Osteocyte (in vitro differentiated cells): ENCODE results near the gene TMEM109. TPM values are rescaled to one million over a fixed set of nuclear protein-coding genes. Genes with fewer than 3 reads are reported as not detected.

Experiments used
- DNase-seq: peaks from one replicate; pipeline ENCODE4 v3.0.0; 2021; ENCODE audit warnings: mixed read lengths; ENCODE audit not compliant: unreplicated experiment; ENCODE audit errors: extremely low spot score
- H3K27ac Mint-ChIP-seq: one replicate; pipeline ENCODE4 v1.8.0; 2021; ENCODE audit warnings: mild to moderate bottlenecking, mixed read lengths; ENCODE audit not compliant: unreplicated experiment
- H3K27me3 Mint-ChIP-seq: one replicate; pipeline ENCODE4 v1.8.0; 2021; ENCODE audit warnings: mixed read lengths; ENCODE audit not compliant: unreplicated experiment
- H3K36me3 Mint-ChIP-seq: one replicate; pipeline ENCODE4 v1.8.0; 2021; ENCODE audit warnings: mixed read lengths; ENCODE audit not compliant: unreplicated experiment
- H3K4me1 Mint-ChIP-seq: one replicate; pipeline ENCODE4 v1.8.0; 2021; ENCODE audit warnings: mixed read lengths; ENCODE audit not compliant: unreplicated experiment
- H3K4me3 Mint-ChIP-seq: one replicate; pipeline ENCODE4 v1.8.0; 2021; ENCODE audit warnings: mild to moderate bottlenecking, moderate library complexity, mixed read lengths; ENCODE audit not compliant: unreplicated experiment
- H3K9me3 Mint-ChIP-seq: one replicate; pipeline ENCODE4 v1.8.0; 2021; ENCODE audit warnings: mixed read lengths; ENCODE audit not compliant: unreplicated experiment
- CTCF ChIP-seq: fragments of 200-600 bp; sonication (generic); IDR thresholded peaks from 2 replicates; pipeline ENCODE4 v1.5.0; 2021; ENCODE audit warnings: antibody characterized with exemption, mild to moderate bottlenecking, moderate library complexity
- total RNA-seq: library from RNA; stranded (reverse); gene quantifications from 2 replicates; pipeline ENCODE4 v1.2.1, GENCODE V29; 2021

TMEM109 gene
- total RNA-seq, 1 donor from 2014 or later = 152 TPM

DNA sequence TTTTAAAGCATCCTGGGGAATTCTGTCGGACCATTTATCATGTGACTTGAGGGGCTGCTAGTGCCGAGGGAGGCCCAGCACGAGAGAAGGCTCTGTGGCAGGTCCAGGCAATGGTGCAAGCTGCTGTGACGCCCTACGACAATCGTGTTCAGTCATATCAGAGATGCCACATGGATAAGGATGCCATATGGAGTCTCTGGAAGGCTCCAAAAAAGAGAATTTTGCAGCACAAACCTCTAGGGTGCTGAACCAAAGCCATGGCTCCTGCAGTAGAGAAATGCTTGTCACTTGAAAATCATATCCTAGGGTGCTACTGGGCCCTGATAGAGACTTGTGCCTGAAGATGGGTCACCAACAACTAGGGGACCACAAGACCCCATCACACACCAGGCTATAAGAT lies 50.8 kb downstream of the TMEM109 start:
- Mint-ChIP-seq H3K27ac (no peak overlapping the region), H3K4me3 (no peak overlapping the region), H3K36me3 (peaks cover 2% of the 10 kb centered on the region), H3K4me1 (no peaks in the 10 kb centered on the region), H3K9me3 (peaks cover 6% of the 10 kb centered on the region), H3K27me3 (peaks cover 21% of the 10 kb centered on the region)
- no peak for TF ChIP-seq CTCF
- DNase-seq = no peak

DNA sequence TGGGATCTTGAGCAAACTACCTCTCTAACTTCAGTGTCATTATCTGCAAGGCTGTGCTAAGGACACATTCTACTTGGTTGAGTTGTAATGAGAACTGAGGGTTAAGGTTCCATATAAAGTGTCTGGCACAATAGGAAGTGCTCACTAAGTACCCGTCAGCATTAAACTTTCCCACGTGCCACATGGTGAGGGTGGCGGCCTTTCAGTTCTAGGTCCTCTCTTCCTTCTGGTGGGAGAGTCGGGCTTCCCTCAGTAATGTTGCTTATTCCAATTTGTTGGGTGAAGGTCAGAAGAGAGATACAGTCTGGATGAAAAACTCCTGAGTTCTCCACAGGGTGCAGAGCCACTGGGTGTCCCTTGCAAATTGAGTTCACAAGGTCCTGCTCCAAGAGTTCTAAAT lies 52.9 kb downstream of the TMEM109 start:
- no peaks in the 10 kb centered on the region for H3K4me1 Mint-ChIP-seq
- H3K4me3 Mint-ChIP-seq = no peak overlapping the region
- H3K27me3 Mint-ChIP-seq = peaks cover 26% of the 10 kb centered on the region
- H3K27ac Mint-ChIP-seq = no peak overlapping the region
- H3K36me3 Mint-ChIP-seq = peaks cover 2% of the 10 kb centered on the region
- TF ChIP-seq CTCF = no peak
- DNase-seq = no peak
- H3K9me3 Mint-ChIP-seq = peaks cover 6% of the 10 kb centered on the region

DNA sequence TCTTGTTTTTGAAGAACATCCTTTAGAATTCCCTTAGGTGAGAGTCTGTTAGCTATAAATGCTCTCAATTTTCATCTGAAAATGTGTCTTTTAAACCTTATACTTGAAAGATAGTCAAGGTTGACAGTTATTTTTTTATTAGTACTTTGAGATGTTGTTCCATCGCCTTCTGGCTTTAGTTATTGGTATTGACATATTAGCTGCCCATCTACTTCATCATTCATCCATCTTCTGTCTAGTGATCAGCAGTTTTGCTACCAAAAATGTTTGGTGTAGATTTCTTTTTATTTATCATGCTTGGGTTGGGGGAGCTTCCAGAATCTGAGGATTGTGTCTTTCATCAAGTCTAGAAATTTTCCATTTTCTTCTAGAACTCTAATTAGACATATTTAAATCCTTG lies 54.3 kb downstream of the TMEM109 start:
- DNase-seq = no peak
- Mint-ChIP-seq H3K4me1 (no peaks in the 10 kb centered on the region), H3K27me3 (peaks cover 25% of the 10 kb centered on the region), H3K4me3 (no peak overlapping the region), H3K36me3 (peaks cover 2% of the 10 kb centered on the region), H3K9me3 (peaks cover 6% of the 10 kb centered on the region), H3K27ac (no peak overlapping the region)
- no peak for TF ChIP-seq CTCF

DNA sequence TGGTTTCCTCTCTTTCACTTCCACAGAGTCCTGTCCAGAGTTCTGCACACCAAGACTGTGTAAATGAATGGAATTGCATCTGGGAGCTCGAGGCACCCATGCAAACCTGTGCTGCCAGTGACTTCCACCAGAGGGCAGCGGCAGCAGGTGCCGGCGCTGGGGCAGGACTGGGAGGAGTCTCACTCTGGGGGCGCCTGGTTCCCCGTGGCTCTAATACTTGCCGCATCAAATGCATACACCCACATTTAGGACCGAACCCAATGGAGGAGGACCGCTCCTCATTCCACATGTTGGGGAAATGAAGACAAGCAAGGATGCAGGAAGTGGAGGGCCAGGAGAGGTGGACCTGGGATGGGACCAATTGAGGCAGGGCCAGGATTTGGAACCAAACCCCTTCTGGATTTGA lies 56.4 kb downstream of the TMEM109 start:
- Mint-ChIP-seq H3K4me3 (no peak overlapping the region), H3K4me1 (no peaks in the 10 kb centered on the region), H3K27me3 (peaks cover 25% of the 10 kb centered on the region), H3K9me3 (peaks cover 6% of the 10 kb centered on the region), H3K36me3 (peaks cover 2% of the 10 kb centered on the region), H3K27ac (no peak overlapping the region)
- TF ChIP-seq CTCF = peak; percentile 74
- DNase-seq = no peak

GRCh38 chr11:60970890-60971289 lies 56.9 kb downstream of the TMEM109 start:
- H3K36me3 Mint-ChIP-seq = peaks cover 2% of the 10 kb centered on the region
- TF ChIP-seq CTCF = no peak
- DNase-seq = no peak
- peaks cover 23% of the 10 kb centered on the region for H3K27me3 Mint-ChIP-seq
- peaks cover 6% of the 10 kb centered on the region for H3K9me3 Mint-ChIP-seq
- H3K27ac Mint-ChIP-seq = no peak overlapping the region
- no peaks in the 10 kb centered on the region for H3K4me1 Mint-ChIP-seq
- no peak overlapping the region for H3K4me3 Mint-ChIP-seq
